NCI-H2107 treated with DMSO at 0.1 percent for 48 hours (cell line): ENCODE results near the gene FFAR2.
"Not testable (repeated sequence)": the region's sequence is repeated elsewhere in the genome, so short reads cannot be mapped to it uniquely, and the experiment has no call there.

Experiments
- DNase-seq: peaks from one replicate; lab custom pipeline; 2025; ENCODE audit not compliant: unreplicated experiment; lab: John Stamatoyannopoulos, UW

Gene FFAR2

DNA sequence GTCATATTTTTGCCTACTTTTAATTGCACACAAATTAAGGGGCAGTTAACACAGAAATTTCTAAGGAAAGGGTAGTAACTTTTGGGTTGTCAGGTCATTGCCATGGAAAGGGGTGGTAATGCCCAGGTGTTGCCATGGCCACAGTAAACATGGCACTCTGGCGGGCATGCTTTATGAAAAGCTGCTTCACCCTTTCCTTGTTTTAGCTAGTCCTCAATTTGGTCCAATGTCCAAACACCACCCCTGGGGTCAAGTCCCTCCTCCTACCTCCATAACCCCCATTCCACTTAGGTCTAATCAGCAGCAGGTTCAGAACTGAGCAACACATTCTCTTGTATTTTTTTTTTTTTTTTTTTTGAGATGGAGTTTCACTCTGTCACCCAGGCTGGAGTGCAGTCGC is 6.6 kb downstream of the FFAR2 start:
- DNase-seq, result no peak

DNA sequence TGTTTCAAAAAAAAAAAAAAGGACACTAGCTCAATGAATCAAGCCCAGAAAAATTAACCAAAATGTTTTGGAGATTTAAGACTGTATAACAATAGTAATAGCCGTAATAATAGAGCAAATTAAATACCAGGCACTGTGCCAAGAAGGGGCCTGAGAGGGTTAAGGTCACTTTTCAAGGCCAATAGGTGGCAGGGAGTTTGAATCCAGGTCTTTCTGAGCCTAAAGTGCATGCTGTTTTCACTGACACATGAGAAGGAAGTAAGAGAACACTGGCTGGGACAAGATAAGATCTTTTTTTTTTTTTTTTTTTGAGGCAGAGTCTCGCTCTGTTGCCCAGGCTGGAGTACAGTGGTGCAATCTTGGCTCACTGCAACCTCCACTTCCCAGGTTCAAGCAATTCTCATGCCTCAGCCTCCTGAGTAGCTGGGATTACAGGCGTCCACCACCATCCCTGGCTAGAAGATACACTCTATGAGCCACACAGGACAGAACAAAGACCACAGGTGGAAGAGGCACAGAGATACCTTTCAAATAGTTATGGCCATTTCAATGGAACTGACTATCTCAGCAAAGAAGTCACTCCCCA is 7.7 kb downstream of the FFAR2 start:
- DNase-seq, result no peak

DNA sequence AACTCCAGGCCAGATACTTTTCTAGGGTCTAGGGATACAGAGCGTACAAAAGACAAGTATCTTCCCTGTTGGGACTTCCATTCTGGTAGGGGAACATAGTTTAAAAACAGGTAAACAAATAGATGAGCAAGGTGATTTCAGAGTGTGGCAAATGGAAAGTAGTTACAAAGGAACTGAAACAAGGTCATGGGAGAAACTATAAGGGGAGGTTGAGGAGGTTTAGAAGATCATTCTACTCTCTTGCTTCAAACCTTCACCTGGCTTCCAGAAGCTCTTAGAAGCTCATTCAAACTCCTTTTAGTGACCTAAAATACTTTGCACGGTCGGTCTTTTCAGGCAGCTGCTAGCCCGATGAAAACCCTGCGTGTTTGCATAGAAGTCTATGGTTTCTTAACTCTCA is 9.1 kb downstream of the FFAR2 start:
- DNase-seq, result no peak

DNA sequence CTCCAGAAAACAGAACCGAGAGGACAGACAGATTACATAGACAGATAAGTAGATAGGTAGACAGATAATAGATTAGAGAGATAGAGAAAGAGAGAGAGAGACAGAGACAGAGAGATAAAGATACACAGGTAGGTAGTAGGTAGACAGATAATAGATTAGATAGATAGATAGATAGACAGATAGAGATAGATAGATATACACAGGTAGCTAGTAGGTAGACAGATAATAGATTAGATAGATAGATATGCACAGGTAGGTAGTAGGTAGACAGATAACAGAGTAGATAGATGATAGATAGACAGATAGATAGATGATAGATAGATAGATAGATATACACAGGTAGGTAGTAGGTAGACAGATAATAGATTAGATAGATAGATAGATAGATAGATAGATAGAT is 10.1 kb downstream of the FFAR2 start:
- DNase-seq, result no peak

DNA sequence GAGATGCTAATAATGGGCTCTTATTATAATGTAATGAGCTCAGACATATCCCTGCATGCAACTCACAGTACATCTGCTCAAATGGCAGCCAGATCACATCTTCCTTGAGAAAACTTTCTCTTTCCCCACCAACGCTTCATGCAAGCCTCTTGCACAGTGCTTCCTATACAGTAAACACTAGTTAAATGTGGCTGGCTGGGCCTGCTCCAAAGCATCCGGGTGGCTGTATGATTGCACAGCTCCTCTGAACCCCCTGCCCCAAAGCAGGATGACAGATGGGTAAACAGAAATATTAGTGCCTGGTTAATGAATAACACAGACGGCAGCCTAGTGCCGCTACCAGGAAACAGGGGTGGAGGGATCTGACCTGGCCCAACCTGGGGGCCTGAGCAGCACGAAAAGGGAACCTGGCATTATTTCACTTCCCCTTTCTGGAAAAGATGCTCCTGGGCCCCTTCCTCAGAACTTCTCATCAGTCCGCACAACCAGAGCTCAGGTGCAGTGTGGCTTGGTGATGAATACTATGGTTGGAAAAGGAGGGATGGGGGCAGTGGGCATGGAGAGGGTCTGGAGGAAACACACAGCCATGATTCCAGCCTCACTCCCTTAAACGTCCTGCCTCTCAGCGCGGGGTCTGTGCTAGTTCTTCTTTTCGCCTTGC is 10.8 kb downstream of the FFAR2 start:
- DNase-seq, result no peak

DNA sequence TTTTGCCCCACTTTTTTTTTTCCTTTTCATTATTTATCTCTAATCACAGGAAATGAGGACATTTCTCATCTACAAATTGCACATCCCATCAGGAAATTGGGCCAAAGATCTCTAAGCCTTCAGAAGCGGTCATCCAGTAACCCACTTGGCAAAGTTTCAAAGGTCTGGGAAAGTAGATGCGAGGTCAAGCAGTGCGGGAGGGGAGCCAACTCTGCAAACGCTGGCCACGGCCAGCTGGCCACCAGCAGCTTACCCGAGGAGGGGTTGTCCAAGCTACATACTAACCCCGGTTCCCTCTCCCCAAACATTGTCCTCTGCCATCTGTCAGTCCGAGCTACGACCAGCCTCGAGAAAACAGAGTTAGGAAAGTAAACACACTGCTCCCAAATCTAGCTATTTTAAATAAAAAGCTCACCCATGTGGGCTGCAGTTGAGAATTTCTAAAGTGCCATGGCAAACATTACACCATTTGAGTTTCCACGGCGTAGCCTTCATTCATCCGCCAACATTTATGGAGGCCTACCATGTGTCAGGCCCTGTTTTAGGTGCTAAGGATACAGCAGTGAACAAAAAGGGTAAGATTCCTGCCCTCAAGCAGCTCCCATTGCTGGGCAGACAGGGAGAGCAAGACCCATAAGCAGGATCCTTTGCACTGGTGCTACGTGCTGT is 11.5 kb downstream of the FFAR2 start:
- DNase-seq, result no peak

DNA sequence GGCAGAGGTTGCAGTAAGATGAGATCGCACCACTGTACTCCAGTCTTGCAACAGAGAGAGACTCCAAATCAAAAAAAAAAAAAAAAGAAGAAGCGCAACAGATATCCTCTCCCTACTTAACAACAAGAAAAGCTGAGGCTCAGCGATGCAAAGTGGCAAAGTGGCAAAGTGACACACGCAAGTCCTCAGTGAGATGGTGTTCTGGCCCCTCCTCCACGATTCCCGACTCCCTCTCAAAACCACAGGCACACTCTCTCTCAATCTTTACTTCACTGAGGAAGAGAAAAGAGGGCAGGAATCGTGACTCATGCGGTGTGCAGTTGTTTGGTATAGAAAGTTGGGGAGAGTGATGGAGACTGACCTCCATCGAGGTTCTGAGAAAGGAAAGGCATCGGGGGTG is 12.6 kb downstream of the FFAR2 start:
- DNase-seq, result no peak

DNA sequence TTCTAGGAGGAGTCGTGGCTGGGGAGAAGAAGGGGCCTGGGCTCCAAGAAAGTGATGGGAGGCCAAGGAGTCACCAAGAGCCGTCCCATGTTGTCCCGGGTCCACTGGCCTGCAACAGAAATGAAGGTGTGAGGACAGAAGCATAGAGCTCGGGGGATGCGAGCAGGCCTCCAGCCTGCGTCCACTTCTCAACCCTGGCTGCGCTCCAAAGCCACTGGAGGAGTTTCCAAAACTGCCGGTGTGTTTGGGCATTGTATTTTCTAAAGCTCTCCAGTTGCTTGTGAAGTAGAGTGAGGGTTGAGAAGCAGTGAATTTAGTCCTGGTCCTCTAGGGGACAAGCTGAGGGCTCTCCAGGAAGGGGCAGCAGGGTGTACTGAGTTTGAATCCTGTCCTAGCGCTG is 13.0 kb downstream of the FFAR2 start:
- DNase-seq, result no peak

DNA sequence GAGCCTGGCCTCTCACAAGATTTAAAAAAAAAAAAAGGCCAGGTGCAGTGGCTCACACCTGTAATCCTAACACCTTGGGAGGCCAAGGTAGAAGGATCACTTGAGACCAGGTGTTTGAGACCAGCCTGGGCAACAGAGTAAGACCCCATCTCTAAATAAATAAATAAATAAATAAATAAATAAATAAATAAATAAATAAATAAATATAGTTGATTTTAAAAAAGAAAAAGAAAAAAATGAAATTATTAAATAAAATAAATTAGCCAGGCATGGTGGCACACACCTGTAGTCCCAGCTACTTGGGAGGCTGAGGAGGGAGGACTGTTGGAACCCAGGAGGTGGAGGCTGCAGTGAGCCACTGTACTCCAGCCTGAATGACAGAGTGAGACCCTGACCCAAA is 13.7 kb downstream of the FFAR2 start:
- DNase-seq, result not testable (repeated sequence)

DNA sequence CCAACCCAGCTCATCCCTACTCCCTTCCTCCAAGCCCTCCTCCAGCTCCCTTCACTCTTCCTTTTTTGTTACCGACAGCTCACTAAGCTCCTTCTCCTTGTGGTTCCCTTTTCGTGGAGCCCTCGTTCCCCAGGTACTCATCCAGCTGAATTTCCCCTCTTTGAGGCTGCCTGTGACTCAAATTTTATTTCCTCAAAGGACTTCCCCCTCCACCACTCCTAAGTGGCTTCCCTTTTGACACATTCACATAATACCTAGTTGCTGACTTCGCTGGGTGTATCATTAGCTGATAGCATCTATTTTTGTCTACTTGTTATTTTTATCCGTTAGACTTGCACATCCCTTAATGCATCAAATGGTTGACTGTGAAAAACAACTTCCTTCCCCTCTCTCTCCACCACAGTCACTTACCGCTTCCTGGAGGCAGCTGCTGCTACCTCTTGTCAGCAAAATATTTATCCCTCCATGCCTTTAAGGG is 14.5 kb downstream of the FFAR2 start:
- DNase-seq, result no peak

DNA sequence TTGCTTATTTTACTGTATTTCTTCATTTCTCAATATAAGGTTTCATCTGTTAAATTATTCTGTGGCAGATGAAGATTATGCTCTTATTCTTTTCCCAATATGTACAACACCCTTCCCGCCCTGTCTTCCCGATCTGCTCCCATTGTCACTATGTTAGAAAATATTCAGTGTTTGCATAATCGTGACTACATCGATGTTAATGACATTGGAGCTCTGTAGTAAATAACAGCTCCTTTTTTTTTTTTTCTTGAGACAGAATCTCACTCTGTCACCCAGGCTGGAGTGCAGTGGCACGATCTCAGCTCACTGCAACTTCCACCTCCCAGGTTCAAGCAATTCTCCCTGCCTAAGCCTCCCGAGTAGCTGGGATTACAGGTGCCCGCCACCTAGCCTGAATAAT is 14.9 kb downstream of the FFAR2 start:
- not testable (repeated sequence) for DNase-seq

DNA sequence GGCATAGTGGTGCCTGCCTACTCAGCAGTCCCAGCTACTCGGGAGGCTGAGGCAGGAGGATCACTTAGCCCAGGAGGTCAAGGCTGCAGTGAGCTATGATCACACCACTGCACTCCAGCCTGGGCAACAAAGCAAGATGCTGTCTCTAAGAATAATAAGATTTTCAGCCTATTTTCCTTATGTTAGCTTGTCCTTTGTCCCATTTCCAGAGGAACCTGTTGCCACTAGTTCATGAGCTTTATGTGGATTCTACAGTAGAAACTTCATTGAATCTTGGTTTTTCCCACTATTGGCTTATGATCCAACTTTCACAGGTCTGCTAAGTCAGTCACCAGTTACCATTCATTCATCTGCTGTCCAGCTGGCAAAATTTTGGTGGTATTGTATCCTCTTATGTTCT is 18.2 kb downstream of the FFAR2 start:
- DNase-seq, result no peak

DNA sequence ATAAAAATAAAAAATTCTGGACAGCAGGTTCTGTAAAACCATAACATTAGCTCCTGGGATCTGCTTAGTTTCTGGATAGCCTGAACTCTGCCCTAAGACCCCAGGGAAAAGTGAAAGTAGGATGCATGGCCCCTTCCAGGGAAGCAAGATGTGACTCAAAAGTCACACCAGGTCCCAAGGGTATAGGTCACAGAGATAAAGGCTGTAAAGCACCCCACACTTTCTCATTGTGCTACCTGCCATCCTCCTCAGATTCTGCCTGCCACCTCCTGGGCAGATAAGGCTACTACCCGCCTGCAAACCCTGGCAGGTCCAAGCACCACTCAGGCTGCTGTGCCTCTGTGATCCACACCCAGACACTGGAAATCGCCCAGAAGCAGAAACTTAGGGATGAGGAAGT is 20.6 kb downstream of the FFAR2 start:
- DNase-seq, result peak; percentile 3

DNA sequence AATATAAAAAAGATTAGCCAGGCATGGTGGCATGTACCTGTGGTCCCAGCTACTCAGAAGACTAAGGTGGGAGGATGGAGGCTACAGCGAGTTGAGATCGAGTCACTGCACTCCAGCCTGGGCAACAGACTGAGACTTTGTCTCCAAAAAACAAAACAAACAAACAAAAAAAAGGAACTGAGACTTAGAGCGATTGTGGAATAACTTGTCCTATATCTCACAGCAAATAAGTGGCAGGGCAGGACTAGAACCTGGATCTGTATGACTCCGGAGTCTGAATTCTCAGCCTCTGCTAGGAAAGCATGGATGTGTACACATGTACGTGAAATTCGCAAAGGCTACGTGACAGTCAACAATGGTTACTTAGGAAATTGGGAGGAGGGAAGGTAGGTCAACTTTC is 22.1 kb downstream of the FFAR2 start:
- no peak for DNase-seq

DNA sequence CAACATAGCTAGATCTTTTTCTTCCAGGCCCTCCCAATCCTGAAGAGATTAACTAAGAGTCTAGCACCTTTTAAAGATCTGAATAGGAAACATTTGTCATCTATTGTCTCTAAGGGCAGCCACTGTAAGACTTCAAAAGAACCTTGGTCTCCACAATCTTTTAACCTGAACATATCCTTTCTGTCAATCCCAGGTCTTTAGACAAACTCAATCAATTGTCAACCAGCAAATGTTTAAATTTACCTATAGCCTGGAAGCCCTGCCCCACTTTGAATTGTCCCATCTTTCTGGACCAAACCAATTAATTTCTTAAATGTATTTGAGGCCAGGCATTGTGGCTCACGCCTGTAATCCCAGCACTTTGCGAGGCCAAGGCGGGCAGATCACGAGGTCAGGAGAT is 23.0 kb downstream of the FFAR2 start:
- not testable (repeated sequence) for DNase-seq

DNA sequence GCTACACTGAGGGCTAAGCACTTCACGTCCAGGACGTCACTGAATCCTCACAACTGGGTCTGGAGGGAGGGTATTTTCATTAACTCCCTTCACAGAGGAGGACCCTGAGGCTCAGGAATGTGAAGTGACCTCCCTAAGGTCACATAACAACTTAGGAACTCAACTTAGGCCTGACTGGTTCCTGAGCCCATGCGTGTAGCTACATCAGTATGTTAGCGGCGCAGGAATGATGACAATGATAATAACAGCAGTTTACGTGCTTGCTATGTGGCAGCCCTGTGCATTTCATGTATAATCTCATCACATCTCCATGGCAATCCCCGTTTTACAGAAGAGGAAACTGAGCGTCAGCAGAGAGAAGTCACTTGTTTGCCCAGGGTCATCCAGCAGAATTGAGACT is 23.9 kb downstream of the FFAR2 start:
- DNase-seq, result no peak

DNA sequence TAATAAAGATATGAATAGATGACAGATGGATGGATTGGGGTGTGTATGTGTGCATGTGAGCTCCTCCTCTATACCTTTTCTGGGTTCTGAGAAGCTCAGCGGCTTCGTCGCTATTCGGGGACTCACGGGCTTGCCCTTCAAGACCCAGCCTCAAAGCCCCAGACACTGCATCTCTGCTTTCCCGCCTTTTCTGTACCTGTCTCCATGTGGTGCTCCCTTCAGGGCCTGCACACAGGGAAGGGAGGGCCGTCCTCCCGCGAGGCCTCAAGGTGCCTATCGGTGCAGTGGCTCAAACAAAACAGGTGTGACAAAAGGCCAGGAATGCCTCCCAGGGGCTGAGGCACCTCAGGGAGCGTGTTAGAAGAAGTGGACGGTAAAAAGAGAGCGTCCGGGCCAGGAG is 26.0 kb downstream of the FFAR2 start:
- DNase-seq, result no peak

DNA sequence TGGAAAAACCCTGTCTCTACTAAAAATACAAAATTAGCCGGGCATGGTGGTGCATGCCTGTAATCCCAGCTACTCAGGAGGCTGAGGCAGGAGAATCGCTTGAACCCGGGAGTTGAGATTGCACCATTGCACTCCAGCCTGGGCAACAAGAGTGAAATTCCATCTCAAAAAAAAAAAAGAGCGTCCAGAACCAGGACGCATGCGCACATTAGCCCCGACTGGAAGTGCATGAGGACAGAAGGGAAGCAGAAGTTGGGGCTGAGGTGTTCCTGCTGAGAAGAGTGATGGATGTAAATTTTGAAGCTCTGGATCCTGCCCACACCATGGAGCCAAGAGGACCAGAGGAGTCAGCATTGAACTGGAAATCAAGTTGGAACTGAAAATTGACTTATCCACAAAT is 26.5 kb downstream of the FFAR2 start:
- not testable (repeated sequence) for DNase-seq

DNA sequence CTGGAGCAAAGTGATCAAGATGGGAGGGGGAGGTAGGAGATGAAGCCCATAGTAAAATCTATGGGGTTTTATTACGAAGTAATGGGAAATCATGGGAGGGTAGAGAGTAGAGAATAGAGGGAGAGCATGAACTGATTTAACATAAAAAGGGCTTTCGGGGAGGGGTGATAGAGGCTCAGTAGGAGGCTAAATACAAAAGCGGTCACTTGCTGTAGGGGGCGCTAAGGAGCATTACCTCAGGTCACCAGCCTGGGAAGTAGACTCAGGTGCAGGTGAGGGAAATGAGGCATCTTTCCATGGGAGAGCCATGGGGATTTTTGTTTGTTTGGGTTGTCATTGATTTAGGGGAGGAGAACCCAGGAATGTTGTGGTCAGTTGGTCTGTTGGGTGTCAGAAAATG is 28.1 kb downstream of the FFAR2 start:
- no peak for DNase-seq

DNA sequence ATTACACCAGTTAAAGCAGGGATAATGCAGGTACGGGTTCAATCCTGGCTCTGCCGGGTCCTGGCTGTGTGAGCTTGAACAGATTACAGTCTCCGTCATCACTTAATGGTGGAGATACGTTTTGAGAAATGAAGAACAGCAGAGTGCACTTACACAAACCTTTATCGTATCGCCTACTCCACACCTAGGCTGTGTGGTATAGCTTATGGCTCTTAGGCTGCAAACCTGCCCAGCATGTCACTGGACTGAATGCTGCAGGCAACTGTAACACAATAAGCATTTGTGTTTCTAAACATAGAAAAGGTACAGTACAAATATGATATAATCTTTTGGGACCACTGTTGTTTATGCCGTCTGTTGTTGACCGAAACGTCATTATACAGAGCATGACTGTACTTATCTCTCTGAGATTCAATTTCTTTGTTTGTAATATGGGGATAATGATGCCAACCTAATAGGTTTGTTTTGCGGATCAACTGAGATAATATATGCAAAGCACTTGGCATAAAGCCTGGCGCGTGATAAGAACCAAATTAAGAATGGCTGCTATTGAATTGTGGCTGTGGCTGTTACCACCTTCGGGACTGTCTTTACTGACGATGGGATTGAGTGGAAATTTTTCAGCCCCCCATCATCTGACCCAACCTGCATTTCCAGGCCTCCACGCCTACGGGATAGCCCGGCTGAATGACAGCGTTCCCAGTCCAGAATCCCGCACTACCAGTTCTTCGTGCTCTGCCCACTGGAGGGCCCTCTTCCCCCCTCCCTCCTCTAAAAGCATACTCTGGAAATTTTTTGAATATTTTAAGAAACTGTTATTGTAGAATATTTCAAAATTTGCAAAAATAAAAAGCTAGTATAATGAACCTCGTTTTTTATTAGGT is 31.0 kb downstream of the FFAR2 start:
- DNase-seq, result peak; percentile 34

DNA sequence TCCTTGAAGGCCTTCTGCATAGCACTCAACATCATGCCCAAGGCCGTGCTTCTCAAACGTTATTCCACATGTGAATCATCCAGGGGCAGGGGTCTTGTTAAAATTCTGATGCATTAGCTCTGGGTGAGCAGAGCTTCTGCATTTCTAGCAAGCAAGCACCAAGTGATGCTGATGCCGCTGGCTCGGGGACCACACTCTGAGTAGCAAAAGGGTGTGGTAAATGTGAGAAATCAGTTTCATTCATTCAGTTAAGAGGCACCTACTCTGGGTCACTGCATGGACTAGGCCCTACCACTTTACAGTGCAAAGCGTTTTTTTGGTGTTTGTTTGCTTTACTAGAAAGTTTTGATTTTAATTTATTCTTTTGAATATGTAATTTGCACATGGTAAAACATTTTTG is 35.0 kb downstream of the FFAR2 start:
- no peak for DNase-seq
